SK-N-SH treated with all-trans-retinoic acid at 6 μM for 48 hours (cell line): Measurements from ENCODE around the gene PDILT.

Experiments used
- ATAC-seq: fragments of 200-7000 bp; cut with Tn5 transposase; 3 replicates; pipeline ENCODE4 v1.9.1; 2020; ENCODE audit warnings: mild to moderate bottlenecking, moderate library complexity
- ARNTL ChIP-seq: fragments of 450-650 bp; formaldehyde crosslinking; IDR thresholded peaks from 2 replicates; pipeline ENCODE4 v1.5.0; 2020; ENCODE audit warnings: low read depth, mild to moderate bottlenecking, moderate library complexity, borderline replicate concordance
- BACH2 ChIP-seq: fragments of 250-450 bp; sonication (Bioruptor Pico); IDR thresholded peaks from 2 replicates; pipeline ENCODE4 v1.9.0; 2021; ENCODE audit warnings: mild to moderate bottlenecking, borderline replicate concordance
- CREB5 ChIP-seq: fragments of 250-450 bp; sonication (Bioruptor Pico); IDR thresholded peaks from 2 replicates; pipeline ENCODE4 v1.5.1; 2020; ENCODE audit warnings: low read depth, mild to moderate bottlenecking, moderate library complexity
- CSDC2 ChIP-seq: fragments of 250-450 bp; sonication (Bioruptor Pico); IDR thresholded peaks from 2 replicates; pipeline ENCODE4 v1.5.0; 2020; ENCODE audit warnings: mild to moderate bottlenecking, moderate library complexity
- CSRNP3 ChIP-seq: fragments of 250-450 bp; sonication (Bioruptor Pico); IDR thresholded peaks from 2 replicates; pipeline ENCODE4 v1.5.1; 2021; ENCODE audit warnings: mild to moderate bottlenecking, moderate library complexity
- ESRRG ChIP-seq: fragments of 250-450 bp; sonication (Bioruptor Pico); IDR thresholded peaks from 2 replicates; pipeline ENCODE4 v1.6.1; 2021; ENCODE audit warnings: mild to moderate bottlenecking
- GLIS3 ChIP-seq: fragments of 250-450 bp; sonication (Bioruptor Pico); IDR thresholded peaks from 2 replicates; pipeline ENCODE4 v1.5.0; 2020; ENCODE audit warnings: mild to moderate bottlenecking, moderate library complexity
- OSR1 ChIP-seq: fragments of 250-450 bp; sonication (Bioruptor Pico); IDR thresholded peaks from 2 replicates; pipeline ENCODE4 v1.8.0; 2022; ENCODE audit warnings: moderate library complexity, mild to moderate bottlenecking, inconsistent platforms
- PATZ1 ChIP-seq: fragments of 250-450 bp; sonication (Bioruptor Pico); IDR thresholded peaks from 2 replicates; pipeline ENCODE4 v1.8.0; 2020; ENCODE audit warnings: mild to moderate bottlenecking, moderate library complexity, borderline replicate concordance
- POU6F1 ChIP-seq: fragments of 250-450 bp; sonication (Bioruptor Pico); IDR thresholded peaks from 2 replicates; pipeline ENCODE4 v1.8.0; 2021; ENCODE audit warnings: low read depth, mild to moderate bottlenecking, moderate library complexity, borderline replicate concordance
- PPARA ChIP-seq: fragments of 250-450 bp; sonication (Bioruptor Pico); IDR thresholded peaks from 2 replicates; pipeline ENCODE4 v1.5.0; 2020; ENCODE audit warnings: mild to moderate bottlenecking, borderline replicate concordance
- TOX ChIP-seq: fragments of 250-450 bp; sonication (Bioruptor Pico); IDR thresholded peaks from 2 replicates; pipeline ENCODE4 v1.8.0; 2021; ENCODE audit warnings: mild to moderate bottlenecking, moderate library complexity, borderline replicate concordance
- TSHZ2 ChIP-seq: fragments of 250-450 bp; sonication (Bioruptor Pico); IDR thresholded peaks from 2 replicates; pipeline ENCODE4 v1.5.0; 2020; ENCODE audit warnings: mild to moderate bottlenecking, moderate library complexity
- ZC3H10 ChIP-seq: fragments of 250-450 bp; sonication (Bioruptor Pico); IDR thresholded peaks from 2 replicates; pipeline ENCODE4 v1.5.1; 2021; ENCODE audit warnings: mild to moderate bottlenecking, moderate library complexity
- ZFP3 ChIP-seq: fragments of 250-450 bp; sonication (Bioruptor Pico); IDR thresholded peaks from 2 replicates; pipeline ENCODE4 v1.5.0; 2020; ENCODE audit warnings: mild to moderate bottlenecking, moderate library complexity
- ZFP30 ChIP-seq: fragments of 450-650 bp; formaldehyde crosslinking; IDR thresholded peaks from 2 replicates; pipeline ENCODE4 v1.5.0; 2022; ENCODE audit warnings: mild to moderate bottlenecking, moderate library complexity
- ZNF565 ChIP-seq: fragments of 450-650 bp; formaldehyde crosslinking; conservative IDR thresholded peaks from 2 replicates; pipeline ENCODE4 v1.5.0; 2020; ENCODE audit warnings: low read depth, mild to moderate bottlenecking, moderate library complexity
- ZNF70 ChIP-seq: fragments of 450-650 bp; formaldehyde crosslinking; IDR thresholded peaks from 2 replicates; pipeline ENCODE4 v1.5.0; 2020; ENCODE audit warnings: mild to moderate bottlenecking, moderate library complexity
- ZNF8 ChIP-seq: fragments of 450-650 bp; formaldehyde crosslinking; IDR thresholded peaks from 2 replicates; pipeline ENCODE4 v1.5.0; 2020; ENCODE audit warnings: mild to moderate bottlenecking, moderate library complexity

PDILT gene

GRCh38 chr16:20415541-20415940 is 11.0 kb upstream of the PDILT start:
- no peak for ATAC-seq
- no peak for TF ChIP-seq ZFP3
- no peak for TF ChIP-seq CREB5
- TF ChIP-seq ESRRG (CRISPR knock-in tag) = no peak
- no peak for TF ChIP-seq CSDC2
- TF ChIP-seq PPARA = no peak

- ATAC-seq = no peak
- TF ChIP-seq ZNF70 (CRISPR knock-in tag) (no peak), ESRRG (CRISPR knock-in tag) (no peak), CSDC2 (no peak), ZNF565 (CRISPR knock-in tag) (no peak), PATZ1 (CRISPR knock-in tag) (no peak), TSHZ2 (CRISPR knock-in tag) (no peak), ZNF8 (CRISPR knock-in tag) (no peak), ZC3H10 (no peak), ARNTL (CRISPR knock-in tag) (no peak), PPARA (no peak), GLIS3 (CRISPR knock-in tag) (no peak), CSRNP3 (CRISPR knock-in tag) (no peak), POU6F1 (CRISPR knock-in tag) (no peak)
- TF ChIP-seq, all 23 proteins: peak for 0
These were observed 6.5 kb upstream of the PDILT start for GRCh38 chr16:20411055-20411454.

- ATAC-seq = no peak
- TF ChIP-seq ZNF8 (CRISPR knock-in tag) (no peak), ZFP3 (no peak), ZFP30 (CRISPR knock-in tag) (no peak), CSRNP3 (CRISPR knock-in tag) (no peak)
These were observed 5.7 kb upstream of the PDILT start for GRCh38 chr16:20410121-20410723.

GRCh38 chr16:20409398-20410120 is 5.0 kb upstream of the PDILT start, which contains the start of gene ACSM5:
TSS of gene ACSM5 (plus strand) at chr16:20409534. CDS start at chr16:20411485, 1,951 bp downstream.
- no peak for ATAC-seq
- TF ChIP-seq POU6F1 (CRISPR knock-in tag) (no peak), ZNF565 (CRISPR knock-in tag) (no peak), ZNF70 (CRISPR knock-in tag) (no peak), TOX (no peak), CSDC2 (no peak), BACH2 (no peak), ZFP3 (no peak), GLIS3 (CRISPR knock-in tag) (no peak), OSR1 (no peak)
